ENCODE results near the gene SMIM24. TPM values are rescaled to one million over a fixed set of nuclear protein-coding genes. Genes with fewer than 3 reads are reported as not detected.

Gene SMIM24
- polyA plus RNA-seq, 2 of the 4 experiments (the other 2 are of a cell fraction): 1.0 to 1.2 TPM

DNA sequence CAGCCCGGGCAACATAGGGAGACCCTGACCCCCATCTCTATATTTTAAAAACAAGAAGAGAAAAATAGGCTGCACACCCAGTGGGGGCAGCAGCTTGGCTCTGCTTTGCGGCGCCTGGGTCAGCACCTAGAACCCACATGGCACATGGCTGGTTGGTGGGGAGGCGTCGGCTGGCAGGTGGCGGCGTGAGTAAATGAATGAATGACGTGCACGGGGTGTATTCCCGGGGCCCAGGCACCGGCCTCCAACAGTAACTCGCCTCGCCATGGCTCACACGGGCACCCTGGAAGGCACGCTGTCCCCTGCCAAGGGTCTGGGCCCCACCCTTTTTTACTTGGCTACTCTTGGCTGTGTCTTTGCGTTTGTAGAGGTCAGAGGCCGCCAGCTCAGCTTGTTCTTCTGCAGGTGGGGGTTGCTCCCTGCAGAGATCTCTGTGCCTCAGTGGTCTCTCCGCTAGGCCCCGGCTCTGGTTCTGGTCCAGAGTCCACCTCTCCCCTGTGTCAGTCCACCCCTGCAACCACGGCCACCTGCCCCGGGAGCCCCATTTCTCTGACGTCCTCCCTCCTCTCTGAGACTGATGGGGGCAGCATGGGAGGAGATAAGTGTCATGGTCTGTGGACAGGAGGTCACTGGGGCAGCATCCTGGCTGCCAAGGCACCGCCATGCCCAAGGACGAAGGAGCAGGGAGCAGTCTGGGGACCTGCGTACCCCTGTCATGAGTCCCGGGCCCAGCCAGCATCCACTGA is 31.4 kb upstream of the SMIM24 start:
- Histone ChIP-seq H3K4me3 (no peak overlapping the region), H3K4me1 (peaks cover 24% of the 10 kb centered on the region), H3K27ac (no peak overlapping the region), H3K9me3 (no peaks in the 10 kb centered on the region), H3K4me2 (no peak overlapping the region)
- DNase-seq (ENCODE audit: low read depth in 1 of 2, low spot score in 1 of 2): no peak
- ATAC-seq: no peak
- FAIRE-seq: no peak
- TF ChIP-seq CBX2 (IDR thresholded peaks at IDR 0.05; ENCODE audit: borderline replicate concordance, low read depth) (no peak), ZFP36 (IDR thresholded peaks at IDR 0.05; ENCODE audit: borderline replicate concordance, partially characterized antibody) (no peak), HOXB13 (CRISPR knock-in tag; IDR thresholded peaks at IDR 0.05; ENCODE audit: low read depth) (no peak)
- WGBS (ENCODE audit: missing lambda C conversion rate): 90% methylated on average over 22 of the region's 26 CpGs
- ChIA-PET POLR2A (no interaction called here), CTCF (interaction anchor here (0.7 to 1.9 kb wide), 2 partner anchors 8 to 34 kb away, joined by 3 to 10 read pairs; no protein-coding TSS in a partner anchor)

DNA sequence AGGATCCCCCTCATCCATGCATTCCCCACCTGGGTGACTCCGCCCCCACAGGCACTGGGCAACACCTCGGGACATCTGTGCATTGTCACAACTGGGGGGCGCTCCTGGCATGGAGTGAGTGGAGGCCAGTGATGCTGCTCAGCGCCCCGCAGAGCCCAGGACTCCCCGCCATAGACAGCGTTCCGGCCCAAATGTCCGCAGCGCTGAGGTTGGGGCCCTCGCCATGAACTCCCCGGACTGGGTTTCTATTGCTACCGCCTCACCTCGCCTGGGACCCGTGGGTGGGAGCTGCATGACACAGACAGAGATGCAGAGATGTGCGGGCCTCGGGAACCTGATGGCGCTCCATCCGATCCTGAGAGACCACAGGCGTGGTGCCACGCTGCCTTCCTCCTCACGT is 30.4 kb upstream of the SMIM24 start:
- ATAC-seq: no peak
- no peak overlapping the region for H3K4me3 ChIP-seq
- no peak overlapping the region for H3K4me2 ChIP-seq
- ChIA-PET POLR2A (no interaction called here), CTCF (interaction anchor here (0.6 kb wide), 1 partner anchor 42 kb away, joined by 3 read pairs; no protein-coding TSS in a partner anchor)
- FAIRE-seq: no peak
- TF ChIP-seq HOXB5 (CRISPR knock-in tag; IDR thresholded peaks at IDR 0.05) (no peak), NR3C1 (IDR thresholded peaks at IDR 0.05) (no peak), TP53 (CRISPR knock-in tag; IDR thresholded peaks at IDR 0.05) (no peak), NFE2L2 (conservative IDR thresholded peaks at IDR 0.05; ENCODE audit: low read length) (no peak), FOSB (CRISPR knock-in tag; IDR thresholded peaks at IDR 0.05) (no peak), RCOR1 (IDR thresholded peaks at IDR 0.05; ENCODE audit: low read depth, low read length) (no peak), POLR2A (IDR thresholded peaks at IDR 0.05; ENCODE audit: low read length) (no peak), TFCP2L1 (CRISPR knock-in tag; IDR thresholded peaks at IDR 0.05) (no peak), EHMT2 (IDR thresholded peaks at IDR 0.05; ENCODE audit: low read depth) (no peak), CBX8 (IDR thresholded peaks at IDR 0.05) (no peak), SMC3 (IDR thresholded peaks at IDR 0.05) (no peak)
- TF ChIP-seq, protein P1, sequence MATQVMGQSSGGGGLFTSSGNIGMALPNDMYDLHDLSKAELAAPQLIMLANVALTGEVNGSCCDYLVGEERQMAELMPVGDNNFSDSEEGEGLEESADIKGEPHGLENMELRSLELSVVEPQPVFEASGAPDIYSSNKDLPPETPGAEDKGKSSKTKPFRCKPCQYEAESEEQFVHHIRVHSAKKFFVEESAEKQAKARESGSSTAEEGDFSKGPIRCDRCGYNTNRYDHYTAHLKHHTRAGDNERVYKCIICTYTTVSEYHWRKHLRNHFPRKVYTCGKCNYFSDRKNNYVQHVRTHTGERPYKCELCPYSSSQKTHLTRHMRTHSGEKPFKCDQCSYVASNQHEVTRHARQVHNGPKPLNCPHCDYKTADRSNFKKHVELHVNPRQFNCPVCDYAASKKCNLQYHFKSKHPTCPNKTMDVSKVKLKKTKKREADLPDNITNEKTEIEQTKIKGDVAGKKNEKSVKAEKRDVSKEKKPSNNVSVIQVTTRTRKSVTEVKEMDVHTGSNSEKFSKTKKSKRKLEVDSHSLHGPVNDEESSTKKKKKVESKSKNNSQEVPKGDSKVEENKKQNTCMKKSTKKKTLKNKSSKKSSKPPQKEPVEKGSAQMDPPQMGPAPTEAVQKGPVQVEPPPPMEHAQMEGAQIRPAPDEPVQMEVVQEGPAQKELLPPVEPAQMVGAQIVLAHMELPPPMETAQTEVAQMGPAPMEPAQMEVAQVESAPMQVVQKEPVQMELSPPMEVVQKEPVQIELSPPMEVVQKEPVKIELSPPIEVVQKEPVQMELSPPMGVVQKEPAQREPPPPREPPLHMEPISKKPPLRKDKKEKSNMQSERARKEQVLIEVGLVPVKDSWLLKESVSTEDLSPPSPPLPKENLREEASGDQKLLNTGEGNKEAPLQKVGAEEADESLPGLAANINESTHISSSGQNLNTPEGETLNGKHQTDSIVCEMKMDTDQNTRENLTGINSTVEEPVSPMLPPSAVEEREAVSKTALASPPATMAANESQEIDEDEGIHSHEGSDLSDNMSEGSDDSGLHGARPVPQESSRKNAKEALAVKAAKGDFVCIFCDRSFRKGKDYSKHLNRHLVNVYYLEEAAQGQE (IDR thresholded peaks at IDR 0.05): no peak
- TF ChIP-seq, protein P2, sequence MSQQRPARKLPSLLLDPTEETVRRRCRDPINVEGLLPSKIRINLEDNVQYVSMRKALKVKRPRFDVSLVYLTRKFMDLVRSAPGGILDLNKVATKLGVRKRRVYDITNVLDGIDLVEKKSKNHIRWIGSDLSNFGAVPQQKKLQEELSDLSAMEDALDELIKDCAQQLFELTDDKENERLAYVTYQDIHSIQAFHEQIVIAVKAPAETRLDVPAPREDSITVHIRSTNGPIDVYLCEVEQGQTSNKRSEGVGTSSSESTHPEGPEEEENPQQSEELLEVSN (IDR thresholded peaks at IDR 0.05; ENCODE audit: borderline replicate concordance, low read depth): no peak
- TF ChIP-seq, protein P3, sequence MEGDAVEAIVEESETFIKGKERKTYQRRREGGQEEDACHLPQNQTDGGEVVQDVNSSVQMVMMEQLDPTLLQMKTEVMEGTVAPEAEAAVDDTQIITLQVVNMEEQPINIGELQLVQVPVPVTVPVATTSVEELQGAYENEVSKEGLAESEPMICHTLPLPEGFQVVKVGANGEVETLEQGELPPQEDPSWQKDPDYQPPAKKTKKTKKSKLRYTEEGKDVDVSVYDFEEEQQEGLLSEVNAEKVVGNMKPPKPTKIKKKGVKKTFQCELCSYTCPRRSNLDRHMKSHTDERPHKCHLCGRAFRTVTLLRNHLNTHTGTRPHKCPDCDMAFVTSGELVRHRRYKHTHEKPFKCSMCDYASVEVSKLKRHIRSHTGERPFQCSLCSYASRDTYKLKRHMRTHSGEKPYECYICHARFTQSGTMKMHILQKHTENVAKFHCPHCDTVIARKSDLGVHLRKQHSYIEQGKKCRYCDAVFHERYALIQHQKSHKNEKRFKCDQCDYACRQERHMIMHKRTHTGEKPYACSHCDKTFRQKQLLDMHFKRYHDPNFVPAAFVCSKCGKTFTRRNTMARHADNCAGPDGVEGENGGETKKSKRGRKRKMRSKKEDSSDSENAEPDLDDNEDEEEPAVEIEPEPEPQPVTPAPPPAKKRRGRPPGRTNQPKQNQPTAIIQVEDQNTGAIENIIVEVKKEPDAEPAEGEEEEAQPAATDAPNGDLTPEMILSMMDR (IDR thresholded peaks at IDR 0.05): no peak
- peaks cover 21% of the 10 kb centered on the region for H3K4me1 ChIP-seq
- DNase-seq (ENCODE audit: low read depth in 1 of 2, low spot score in 1 of 2): no peak
- no peaks in the 10 kb centered on the region for H3K9me3 ChIP-seq
- no peak overlapping the region for H3K27ac ChIP-seq
- WGBS (ENCODE audit: missing lambda C conversion rate): 94% methylated on average over 12 of the region's 22 CpGs

DNA sequence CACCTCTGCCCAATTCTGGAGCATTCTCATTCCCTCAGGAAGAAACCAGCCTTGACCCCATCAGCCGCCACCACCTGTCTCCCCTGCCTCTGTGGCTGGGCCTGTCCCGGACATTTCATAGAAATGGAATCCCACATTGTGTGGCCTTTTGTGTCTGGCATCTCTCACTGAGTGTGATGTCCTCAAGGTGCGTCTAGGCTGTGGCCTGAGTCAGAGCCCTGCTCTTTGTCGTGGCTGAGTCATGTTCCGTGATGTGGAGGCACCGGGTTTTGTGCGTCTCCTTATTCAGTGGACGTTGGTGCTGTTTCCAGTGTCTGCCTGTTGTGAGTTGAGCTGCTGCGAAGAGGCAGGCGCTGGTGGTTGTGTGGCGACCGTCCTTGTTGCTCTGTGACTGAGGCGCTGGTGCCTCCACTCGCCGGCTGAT is 29.3 kb upstream of the SMIM24 start:
- FAIRE-seq: no peak
- ATAC-seq: no peak
- 72% methylated on average over 10 of the region's 15 CpGs for WGBS (ENCODE audit: missing lambda C conversion rate)
- no peak for DNase-seq (ENCODE audit: low read depth in 1 of 2, low spot score in 1 of 2)
- ChIA-PET POLR2A (no interaction called here), CTCF (no interaction called here)
- no peaks in the 10 kb centered on the region for H3K9me3 ChIP-seq
- peaks cover 28% of the 10 kb centered on the region for H3K4me1 ChIP-seq
- H3K27ac ChIP-seq: peak overlapping the region in 1 of 2 experiments; percentile 45; a peak in 1 of 6 replicates
- 0 out of 3 replicates have a peak overlapping the region, but pooled peaks have one; percentile 19 for H3K4me2 ChIP-seq
- H3K4me3 ChIP-seq: no peak overlapping the region
- TF ChIP-seq MYC (IDR thresholded peaks at IDR 0.05; ENCODE audit: borderline replicate concordance, low read length): no peak
- no peak for TF ChIP-seq RCOR1 (IDR thresholded peaks at IDR 0.05; ENCODE audit: low read depth, low read length)
- TF ChIP-seq, protein P4, sequence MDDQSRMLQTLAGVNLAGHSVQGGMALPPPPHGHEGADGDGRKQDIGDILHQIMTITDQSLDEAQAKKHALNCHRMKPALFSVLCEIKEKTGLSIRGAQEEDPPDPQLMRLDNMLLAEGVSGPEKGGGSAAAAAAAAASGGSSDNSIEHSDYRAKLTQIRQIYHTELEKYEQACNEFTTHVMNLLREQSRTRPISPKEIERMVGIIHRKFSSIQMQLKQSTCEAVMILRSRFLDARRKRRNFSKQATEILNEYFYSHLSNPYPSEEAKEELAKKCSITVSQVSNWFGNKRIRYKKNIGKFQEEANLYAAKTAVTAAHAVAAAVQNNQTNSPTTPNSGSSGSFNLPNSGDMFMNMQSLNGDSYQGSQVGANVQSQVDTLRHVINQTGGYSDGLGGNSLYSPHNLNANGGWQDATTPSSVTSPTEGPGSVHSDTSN (IDR thresholded peaks at IDR 0.05): no peak
- no peak for TF ChIP-seq TP53 (CRISPR knock-in tag; IDR thresholded peaks at IDR 0.05)
- TF ChIP-seq SREBF2 (IDR thresholded peaks at IDR 0.05): no peak
- TF ChIP-seq RFX5 (IDR thresholded peaks at IDR 0.05): no peak
- TF ChIP-seq, protein P5, sequence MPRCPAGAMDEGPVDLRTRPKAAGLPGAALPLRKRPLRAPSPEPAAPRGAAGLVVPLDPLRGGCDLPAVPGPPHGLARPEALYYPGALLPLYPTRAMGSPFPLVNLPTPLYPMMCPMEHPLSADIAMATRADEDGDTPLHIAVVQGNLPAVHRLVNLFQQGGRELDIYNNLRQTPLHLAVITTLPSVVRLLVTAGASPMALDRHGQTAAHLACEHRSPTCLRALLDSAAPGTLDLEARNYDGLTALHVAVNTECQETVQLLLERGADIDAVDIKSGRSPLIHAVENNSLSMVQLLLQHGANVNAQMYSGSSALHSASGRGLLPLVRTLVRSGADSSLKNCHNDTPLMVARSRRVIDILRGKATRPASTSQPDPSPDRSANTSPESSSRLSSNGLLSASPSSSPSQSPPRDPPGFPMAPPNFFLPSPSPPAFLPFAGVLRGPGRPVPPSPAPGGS (IDR thresholded peaks at IDR 0.05): no peak
- no peak for TF ChIP-seq RARB (CRISPR knock-in tag; IDR thresholded peaks at IDR 0.05)
- TF ChIP-seq ZNF302 (CRISPR knock-in tag; IDR thresholded peaks at IDR 0.05): no peak
- no peak for TF ChIP-seq JUN (IDR thresholded peaks at IDR 0.05)

Data from A549 (cell line).